ENCODE data around the gene PTK7. TPM values are rescaled to one million over a fixed set of nuclear protein-coding genes. Genes with fewer than 3 reads are reported as not detected.
A peak's percentile ranks its signal among the peaks of the same experiment; 100 is the strongest.

PTK7 gene
- total and polyA plus RNA-seq, 3 donors from 2014 or later = 58.8 to 68.7 (median 60.8) TPM

GRCh38 chr6:43174263-43175112 lies 98.4 kb downstream of the PTK7 start:
- Histone ChIP-seq H3K4me1 (peaks cover 18% of the 10 kb centered on the region), H3K36me3 (ENCODE audit: low read depth, missing control alignments) (no peaks in the 10 kb centered on the region), H3K9me3 (no peaks in the 10 kb centered on the region), H3K27ac (peak overlapping the region; percentile 93 to 99), H3K27me3 (no peaks in the 10 kb centered on the region), H3K4me3 (peak overlapping the region; percentile 43 to 56)
- TF ChIP-seq, protein P1, sequence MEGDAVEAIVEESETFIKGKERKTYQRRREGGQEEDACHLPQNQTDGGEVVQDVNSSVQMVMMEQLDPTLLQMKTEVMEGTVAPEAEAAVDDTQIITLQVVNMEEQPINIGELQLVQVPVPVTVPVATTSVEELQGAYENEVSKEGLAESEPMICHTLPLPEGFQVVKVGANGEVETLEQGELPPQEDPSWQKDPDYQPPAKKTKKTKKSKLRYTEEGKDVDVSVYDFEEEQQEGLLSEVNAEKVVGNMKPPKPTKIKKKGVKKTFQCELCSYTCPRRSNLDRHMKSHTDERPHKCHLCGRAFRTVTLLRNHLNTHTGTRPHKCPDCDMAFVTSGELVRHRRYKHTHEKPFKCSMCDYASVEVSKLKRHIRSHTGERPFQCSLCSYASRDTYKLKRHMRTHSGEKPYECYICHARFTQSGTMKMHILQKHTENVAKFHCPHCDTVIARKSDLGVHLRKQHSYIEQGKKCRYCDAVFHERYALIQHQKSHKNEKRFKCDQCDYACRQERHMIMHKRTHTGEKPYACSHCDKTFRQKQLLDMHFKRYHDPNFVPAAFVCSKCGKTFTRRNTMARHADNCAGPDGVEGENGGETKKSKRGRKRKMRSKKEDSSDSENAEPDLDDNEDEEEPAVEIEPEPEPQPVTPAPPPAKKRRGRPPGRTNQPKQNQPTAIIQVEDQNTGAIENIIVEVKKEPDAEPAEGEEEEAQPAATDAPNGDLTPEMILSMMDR (IDR thresholded peaks at IDR 0.05) = peak; percentile 8 to 47 (median 35)
- peak; percentile 32 for TF ChIP-seq POLR2A (IDR thresholded peaks at IDR 0.05)
- 0 to 3% methylated on average over 8 to 32 of the region's 32 CpGs for WGBS, 2 donors
- peak; percentile 99 for DNase-seq
- intact Hi-C loops (cut with DNase I; ENCODE audit: low total_unique reads) = no loop called here

- Histone ChIP-seq H3K27me3 (no peaks in the 10 kb centered on the region), H3K9me3 (no peaks in the 10 kb centered on the region), H3K4me1 (peaks cover 18% of the 10 kb centered on the region), H3K27ac (no peak overlapping the region), H3K4me3 (no peak overlapping the region), H3K36me3 (ENCODE audit: low read depth, missing control alignments) (no peaks in the 10 kb centered on the region)
- DNase-seq = no peak
- 88 to 91% methylated on average over 8 to 11 of the region's 11 CpGs for WGBS, 2 donors
- no peak for TF ChIP-seq POLR2A (IDR thresholded peaks at IDR 0.05)
- TF ChIP-seq, protein P1 (IDR thresholded peaks at IDR 0.05) = no peak
- intact Hi-C loops (cut with DNase I; ENCODE audit: low total_unique reads) = no loop called here
Measured at GRCh38 chr6:43175676-43176422, 99.7 kb downstream of the PTK7 start.

GRCh38 chr6:43176423-43176786 lies 100.3 kb downstream of the PTK7 start:
- no peak for TF ChIP-seq POLR2A (IDR thresholded peaks at IDR 0.05)
- TF ChIP-seq, protein P1 (IDR thresholded peaks at IDR 0.05) = no peak

GRCh38 chr6:43178150-43178549 lies 102.0 kb downstream of the PTK7 start:
- H3K27ac ChIP-seq = no peak overlapping the region
- intact Hi-C loops (cut with DNase I; ENCODE audit: low total_unique reads) = no loop called here
- no peaks in the 10 kb centered on the region for H3K27me3 ChIP-seq
- 73 to 90% methylated on average over 5 to 12 of the region's 12 CpGs for WGBS, 2 donors
- H3K4me1 ChIP-seq = peaks cover 22% of the 10 kb centered on the region
- no peak overlapping the region for H3K4me3 ChIP-seq
- TF ChIP-seq POLR2A (IDR thresholded peaks at IDR 0.05) = no peak
- TF ChIP-seq, protein P1 (IDR thresholded peaks at IDR 0.05) = no peak
- H3K36me3 ChIP-seq (ENCODE audit: low read depth, missing control alignments) = no peaks in the 10 kb centered on the region
- no peaks in the 10 kb centered on the region for H3K9me3 ChIP-seq
- no peak for DNase-seq

More at GRCh38 chr6:43176423-43176786, 100.3 kb downstream of the PTK7 start:
- Histone ChIP-seq H3K4me1 (peaks cover 19% of the 10 kb centered on the region), H3K4me3 (no peak overlapping the region), H3K9me3 (no peaks in the 10 kb centered on the region), H3K36me3 (ENCODE audit: low read depth, missing control alignments) (no peaks in the 10 kb centered on the region), H3K27me3 (no peaks in the 10 kb centered on the region), H3K27ac (no peak overlapping the region)
- DNase-seq = no peak
- intact Hi-C loops (cut with DNase I; ENCODE audit: low total_unique reads) = no loop called here
- WGBS, 2 donors = 89 to 100% methylated on average over 4 to 6 of the region's 6 CpGs
